Measurements from ENCODE around the gene TP53I13. TPM values are rescaled to one million over a fixed set of nuclear protein-coding genes. Genes with fewer than 3 reads are reported as not detected.

Gene TP53I13
- total and polyA plus RNA-seq, 10 of the 15 experiments (the other 5 are each of a cell fraction or from before 2014, with no cell fraction given), result 0.31 to 45.1 (median 19.5) TPM; not detected in 1

DNA sequence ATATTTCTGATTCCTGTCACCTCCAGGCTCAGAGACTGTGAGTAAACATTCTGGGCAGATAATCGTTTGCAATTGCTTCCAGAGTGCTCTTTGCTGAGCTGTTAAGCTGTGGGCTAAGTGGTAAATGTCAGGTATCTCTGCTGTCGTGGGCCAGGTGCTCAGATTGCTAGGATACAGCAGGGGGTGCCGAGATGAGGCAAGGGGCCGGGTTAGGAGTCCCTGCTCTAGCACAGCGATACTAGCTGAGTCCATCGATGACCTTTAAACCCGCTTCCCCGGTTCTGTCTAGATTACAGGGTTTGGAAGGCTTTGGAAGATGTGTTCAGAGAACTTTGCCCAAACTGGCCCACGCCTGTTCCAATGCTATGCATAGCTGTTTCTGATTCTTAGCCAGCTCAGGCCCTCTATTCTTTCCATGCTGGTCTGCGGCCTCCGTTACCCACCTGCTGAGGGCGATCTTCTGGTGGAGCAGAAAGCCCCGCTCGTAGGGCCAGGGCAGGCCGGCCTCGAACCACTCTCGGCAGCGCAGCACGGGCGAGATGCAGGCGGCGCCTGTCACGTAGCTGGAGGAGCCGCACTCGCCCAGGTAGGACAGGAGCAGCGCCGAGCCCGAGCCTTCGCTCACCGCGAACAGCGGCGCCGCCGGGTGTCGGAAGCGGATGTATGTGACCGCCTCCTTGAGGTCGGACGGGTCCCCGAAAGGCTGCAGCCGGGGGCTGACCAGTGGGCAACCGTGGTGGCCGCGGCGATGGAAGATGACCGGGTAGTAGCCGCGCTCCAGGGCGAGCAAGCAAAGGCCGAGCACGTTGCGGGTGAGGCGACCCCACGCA lies 2.6 kb upstream of the TP53I13 start (continued):
- TF ChIP-seq BHLHE40 (IDR thresholded peaks at IDR 0.05; ENCODE audit: borderline replicate concordance in 1 of 2, low read depth in 2 of 2, low read length in 1 of 2), result peak in 1 of 2 experiments; percentile 61; a peak in 1 of 4 replicates
- TF ChIP-seq RAD51 (IDR thresholded peaks at IDR 0.05), result no peak
- TF ChIP-seq, protein P1, sequence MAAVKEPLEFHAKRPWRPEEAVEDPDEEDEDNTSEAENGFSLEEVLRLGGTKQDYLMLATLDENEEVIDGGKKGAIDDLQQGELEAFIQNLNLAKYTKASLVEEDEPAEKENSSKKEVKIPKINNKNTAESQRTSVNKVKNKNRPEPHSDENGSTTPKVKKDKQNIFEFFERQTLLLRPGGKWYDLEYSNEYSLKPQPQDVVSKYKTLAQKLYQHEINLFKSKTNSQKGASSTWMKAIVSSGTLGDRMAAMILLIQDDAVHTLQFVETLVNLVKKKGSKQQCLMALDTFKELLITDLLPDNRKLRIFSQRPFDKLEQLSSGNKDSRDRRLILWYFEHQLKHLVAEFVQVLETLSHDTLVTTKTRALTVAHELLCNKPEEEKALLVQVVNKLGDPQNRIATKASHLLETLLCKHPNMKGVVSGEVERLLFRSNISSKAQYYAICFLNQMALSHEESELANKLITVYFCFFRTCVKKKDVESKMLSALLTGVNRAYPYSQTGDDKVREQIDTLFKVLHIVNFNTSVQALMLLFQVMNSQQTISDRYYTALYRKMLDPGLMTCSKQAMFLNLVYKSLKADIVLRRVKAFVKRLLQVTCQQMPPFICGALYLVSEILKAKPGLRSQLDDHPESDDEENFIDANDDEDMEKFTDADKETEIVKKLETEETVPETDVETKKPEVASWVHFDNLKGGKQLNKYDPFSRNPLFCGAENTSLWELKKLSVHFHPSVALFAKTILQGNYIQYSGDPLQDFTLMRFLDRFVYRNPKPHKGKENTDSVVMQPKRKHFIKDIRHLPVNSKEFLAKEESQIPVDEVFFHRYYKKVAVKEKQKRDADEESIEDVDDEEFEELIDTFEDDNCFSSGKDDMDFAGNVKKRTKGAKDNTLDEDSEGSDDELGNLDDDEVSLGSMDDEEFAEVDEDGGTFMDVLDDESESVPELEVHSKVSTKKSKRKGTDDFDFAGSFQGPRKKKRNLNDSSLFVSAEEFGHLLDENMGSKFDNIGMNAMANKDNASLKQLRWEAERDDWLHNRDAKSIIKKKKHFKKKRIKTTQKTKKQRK (IDR thresholded peaks at IDR 0.05; ENCODE audit: low read depth, low read length), result no peak
- TF ChIP-seq IKZF1 (conservative IDR thresholded peaks at IDR 0.05), result no peak
- no peak for TF ChIP-seq YBX1 (IDR thresholded peaks at IDR 0.05)
- no peak for TF ChIP-seq RAD21 (IDR thresholded peaks at IDR 0.05; ENCODE audit: insufficient read depth, low read depth, low read length)
- no peak for TF ChIP-seq SMAD5 (IDR thresholded peaks at IDR 0.05; ENCODE audit: low read depth)
- TF ChIP-seq, protein P2, sequence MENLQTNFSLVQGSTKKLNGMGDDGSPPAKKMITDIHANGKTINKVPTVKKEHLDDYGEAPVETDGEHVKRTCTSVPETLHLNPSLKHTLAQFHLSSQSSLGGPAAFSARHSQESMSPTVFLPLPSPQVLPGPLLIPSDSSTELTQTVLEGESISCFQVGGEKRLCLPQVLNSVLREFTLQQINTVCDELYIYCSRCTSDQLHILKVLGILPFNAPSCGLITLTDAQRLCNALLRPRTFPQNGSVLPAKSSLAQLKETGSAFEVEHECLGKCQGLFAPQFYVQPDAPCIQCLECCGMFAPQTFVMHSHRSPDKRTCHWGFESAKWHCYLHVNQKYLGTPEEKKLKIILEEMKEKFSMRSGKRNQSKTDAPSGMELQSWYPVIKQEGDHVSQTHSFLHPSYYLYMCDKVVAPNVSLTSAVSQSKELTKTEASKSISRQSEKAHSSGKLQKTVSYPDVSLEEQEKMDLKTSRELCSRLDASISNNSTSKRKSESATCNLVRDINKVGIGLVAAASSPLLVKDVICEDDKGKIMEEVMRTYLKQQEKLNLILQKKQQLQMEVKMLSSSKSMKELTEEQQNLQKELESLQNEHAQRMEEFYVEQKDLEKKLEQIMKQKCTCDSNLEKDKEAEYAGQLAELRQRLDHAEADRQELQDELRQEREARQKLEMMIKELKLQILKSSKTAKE (IDR thresholded peaks at IDR 0.05; ENCODE audit: low read depth, poor library complexity, severe bottlenecking), result no peak
- no peak for TF ChIP-seq ESRRA (IDR thresholded peaks at IDR 0.05; ENCODE audit: low read length)
- TF ChIP-seq ZNF384 (IDR thresholded peaks at IDR 0.05; ENCODE audit: borderline replicate concordance, low read depth, low read length), result no peak
- TF ChIP-seq, protein P3, sequence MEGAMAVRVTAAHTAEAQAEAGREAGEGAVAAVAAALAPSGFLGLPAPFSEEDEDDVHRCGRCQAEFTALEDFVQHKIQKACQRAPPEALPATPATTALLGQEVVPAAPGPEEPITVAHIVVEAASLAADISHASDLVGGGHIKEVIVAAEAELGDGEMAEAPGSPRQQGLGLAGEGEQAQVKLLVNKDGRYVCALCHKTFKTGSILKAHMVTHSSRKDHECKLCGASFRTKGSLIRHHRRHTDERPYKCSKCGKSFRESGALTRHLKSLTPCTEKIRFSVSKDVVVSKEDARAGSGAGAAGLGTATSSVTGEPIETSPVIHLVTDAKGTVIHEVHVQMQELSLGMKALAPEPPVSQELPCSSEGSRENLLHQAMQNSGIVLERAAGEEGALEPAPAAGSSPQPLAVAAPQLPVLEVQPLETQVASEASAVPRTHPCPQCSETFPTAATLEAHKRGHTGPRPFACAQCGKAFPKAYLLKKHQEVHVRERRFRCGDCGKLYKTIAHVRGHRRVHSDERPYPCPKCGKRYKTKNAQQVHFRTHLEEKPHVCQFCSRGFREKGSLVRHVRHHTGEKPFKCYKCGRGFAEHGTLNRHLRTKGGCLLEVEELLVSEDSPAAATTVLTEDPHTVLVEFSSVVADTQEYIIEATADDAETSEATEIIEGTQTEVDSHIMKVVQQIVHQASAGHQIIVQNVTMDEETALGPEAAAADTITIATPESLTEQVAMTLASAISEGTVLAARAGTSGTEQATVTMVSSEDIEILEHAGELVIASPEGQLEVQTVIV (IDR thresholded peaks at IDR 0.05; ENCODE audit: borderline replicate concordance, partially characterized antibody), result no peak
- TF ChIP-seq CBX3 (IDR thresholded peaks at IDR 0.05; ENCODE audit: borderline replicate concordance, low read depth), result no peak
- TF ChIP-seq ASH2L (IDR thresholded peaks at IDR 0.05; ENCODE audit: borderline replicate concordance, low read depth), result no peak
- peak; percentile 45; the same call in 1 of the 2 replicates for TF ChIP-seq RUNX3 (IDR thresholded peaks at IDR 0.05; ENCODE audit: low read length)
- 0 out of 2 replicates have a peak, but pooled peaks have one; percentile 14 for TF ChIP-seq CREM (IDR thresholded peaks at IDR 0.05; ENCODE audit: low read depth)
- TF ChIP-seq, protein P4, sequence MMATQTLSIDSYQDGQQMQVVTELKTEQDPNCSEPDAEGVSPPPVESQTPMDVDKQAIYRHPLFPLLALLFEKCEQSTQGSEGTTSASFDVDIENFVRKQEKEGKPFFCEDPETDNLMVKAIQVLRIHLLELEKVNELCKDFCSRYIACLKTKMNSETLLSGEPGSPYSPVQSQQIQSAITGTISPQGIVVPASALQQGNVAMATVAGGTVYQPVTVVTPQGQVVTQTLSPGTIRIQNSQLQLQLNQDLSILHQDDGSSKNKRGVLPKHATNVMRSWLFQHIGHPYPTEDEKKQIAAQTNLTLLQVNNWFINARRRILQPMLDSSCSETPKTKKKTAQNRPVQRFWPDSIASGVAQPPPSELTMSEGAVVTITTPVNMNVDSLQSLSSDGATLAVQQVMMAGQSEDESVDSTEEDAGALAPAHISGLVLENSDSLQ (IDR thresholded peaks at IDR 0.05), result peak; percentile 15; the same call in 1 of the 2 replicates
- TF ChIP-seq DPF2 (IDR thresholded peaks at IDR 0.05), result no peak; the same call in 1 of the 2 replicates
- TF ChIP-seq NR2F1 (conservative IDR thresholded peaks at IDR 0.05), result no peak
